Stimulated activated CD8-positive, alpha-beta memory T cell treated with anti-CD3 and anti-CD28 coated beads, Interleukin-12 subunit alpha, Interleukin-12 subunit beta, amount 100 ng/mL, for 24 hours (primary cell): Measurements from ENCODE around the gene RPS14.

ENCODE experiments used
- DNase-seq: peaks from one replicate; pipeline ENCODE4 v3.0.0-alpha.2; 2020; ENCODE audit errors: extremely low read depth

Gene RPS14

GRCh38 chr5:150400316-150401075 is 49.0 kb downstream of the RPS14 start:
- no peak for DNase-seq

- DNase-seq = no peak
These were observed 49.9 kb downstream of the RPS14 start for GRCh38 chr5:150399524-150400211.

GRCh38 chr5:150398722-150399523 is 50.6 kb downstream of the RPS14 start:
- no peak for DNase-seq

GRCh38 chr5:150397782-150398721 is 51.5 kb downstream of the RPS14 start:
- no peak for DNase-seq

GRCh38 chr5:150397146-150397781 is 52.3 kb downstream of the RPS14 start:
- DNase-seq = no peak

GRCh38 chr5:150396267-150396666 is 53.3 kb downstream of the RPS14 start:
- no peak for DNase-seq

- no peak for DNase-seq
These were observed 53.9 kb downstream of the RPS14 start for GRCh38 chr5:150395688-150395975.

GRCh38 chr5:150394912-150395687 is 54.4 kb downstream of the RPS14 start:
- no peak for DNase-seq

- DNase-seq = no peak
These were observed 55.4 kb downstream of the RPS14 start for GRCh38 chr5:150394131-150394530.

- DNase-seq = no peak
These were observed 56.4 kb downstream of the RPS14 start for GRCh38 chr5:150393096-150393645.

GRCh38 chr5:150392680-150393079 is 56.9 kb downstream of the RPS14 start:
- DNase-seq = no peak
